Thymus (tissue), 11 donors: ENCODE results near the gene ARHGEF39. TPM values are rescaled to one million over a fixed set of nuclear protein-coding genes. Genes with fewer than 3 reads are reported as not detected.
"Not testable (repeated sequence)": the region's sequence is repeated elsewhere in the genome, so short reads cannot be mapped to it uniquely, and the experiment has no call there.

Experiments
- DNase-seq, 9 donors: peaks; one replicate each; pipeline ENCODE4 v3.0.0-alpha.2; 2013; ENCODE audit warnings: low spot score in 9 of 9, low read depth in 6 of 9, missing footprints in 1 of 9
- H3K27ac ChIP-seq, 2 donors: one replicate each; pipeline ENCODE4 v1.5.1; 2013; ENCODE audit warnings: control low read depth in 1 of 2, low read depth in 1 of 2, low read length in 1 of 2, mild to moderate bottlenecking in 1 of 2, moderate library complexity in 1 of 2
- H3K27me3 ChIP-seq, 2 donors: one replicate each; pipeline ENCODE4 v1.5.1; 2013; ENCODE audit warnings: low read length in 1 of 2; ENCODE audit not compliant: control insufficient read depth in 2 of 2, insufficient read depth in 1 of 2
- H3K36me3 ChIP-seq, 2 donors: one replicate each; pipeline ENCODE4 v1.5.1; 2013; ENCODE audit warnings: low read length in 1 of 2, mild to moderate bottlenecking in 1 of 2, moderate library complexity in 1 of 2; ENCODE audit not compliant: control insufficient read depth in 2 of 2, insufficient read depth in 2 of 2
- H3K4me1 ChIP-seq, 2 donors: one replicate each; pipeline ENCODE4 v1.5.1; 2013; ENCODE audit warnings: low read length in 2 of 2; ENCODE audit not compliant: control insufficient read depth in 2 of 2, insufficient read depth in 2 of 2
- H3K4me3 ChIP-seq, 2 donors: one replicate each; pipeline ENCODE4 v1.5.1; 2013; ENCODE audit warnings: low read length in 2 of 2, control low read depth in 1 of 2, mild to moderate bottlenecking in 1 of 2
- H3K9me3 ChIP-seq, 2 donors: one replicate each; pipeline ENCODE4 v1.5.1; 2013; ENCODE audit warnings: low read length in 1 of 2, mild to moderate bottlenecking in 1 of 2; ENCODE audit not compliant: control insufficient read depth in 2 of 2, insufficient read depth in 1 of 2
- whole genome bisulfite sequencing: extraction: QIAGEN DNeasy Blood & Tissue Kit; methylation state at CpG from one replicate; pipeline ENCODE4 v1.1.7; 2013; 5-methylcytosine and 5-hydroxymethylcytosine counted together
- polyA plus RNA-seq: library from polyadenylated mRNA; stranded (reverse); fragments of 200-250 nt; gene quantifications from one replicate; pipeline ENCODE4 v1.2.3, GENCODE V29; 2013
- total RNA-seq: library from RNA; stranded (reverse); fragments of 120-200 nt; gene quantifications from one replicate; pipeline ENCODE4 v1.2.4, GENCODE V29; 2013
- donor health status: healthy.

ARHGEF39 gene
- total and polyA plus RNA-seq, 2 donors = 1.5 to 3.9 TPM

DNA sequence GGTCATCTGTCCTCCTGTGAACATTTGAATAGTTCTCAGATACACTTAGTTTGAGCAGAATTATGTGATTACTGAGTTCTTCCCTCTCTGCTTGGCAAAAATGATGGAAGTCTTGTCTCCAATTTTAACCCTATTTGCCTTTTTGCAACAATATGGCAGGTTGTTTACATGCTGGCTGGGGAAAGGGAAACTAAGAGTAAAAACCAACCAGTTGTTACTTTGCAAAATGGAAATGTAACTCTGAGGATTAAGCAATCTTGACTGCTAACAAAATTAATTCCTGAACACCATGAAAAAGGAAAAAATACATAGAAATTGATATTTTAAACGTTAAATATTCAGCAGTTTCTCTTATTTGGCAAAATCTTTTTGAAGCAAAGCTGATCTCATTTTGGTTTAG is 25.4 kb downstream of the ARHGEF39 start:
- Histone ChIP-seq H3K36me3 (peaks cover 0 to 8% of the 10 kb centered on the region in 2 donors), H3K4me3 (no peak overlapping the region), H3K27me3 (no peaks in the 10 kb centered on the region), H3K27ac (peak overlapping the region in 1 of 2 donors; percentile 56), H3K4me1 (peaks cover 8 to 10% of the 10 kb centered on the region in 2 donors), H3K9me3 (no peaks in the 10 kb centered on the region)
- WGBS = 100% methylated on average over 1 of the region's 1 CpG
- DNase-seq = no peak

DNA sequence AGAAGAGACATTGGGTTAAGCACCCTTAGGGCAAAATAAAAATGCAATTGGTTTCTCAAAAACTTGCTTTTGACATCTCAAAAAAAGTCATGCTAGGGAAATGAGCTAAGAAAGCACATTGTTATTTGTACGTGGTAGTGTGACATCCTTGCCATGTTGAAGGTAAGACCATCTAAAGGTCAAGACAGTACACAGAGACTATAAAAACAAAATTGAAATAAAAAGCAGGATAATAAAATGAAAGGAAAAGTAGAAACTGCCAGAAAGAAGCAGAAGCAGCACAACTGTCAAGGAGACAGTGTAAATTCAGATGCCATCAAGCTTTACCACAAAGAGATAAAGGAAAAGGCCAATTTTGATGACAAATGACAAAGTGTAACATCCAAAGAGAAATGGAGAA is 25.8 kb downstream of the ARHGEF39 start:
- not testable (repeated sequence) for H3K4me3 ChIP-seq, H3K4me1 ChIP-seq, DNase-seq, H3K36me3 ChIP-seq, H3K9me3 ChIP-seq, H3K27me3 ChIP-seq
- 60% methylated on average over 1 of the region's 1 CpG for WGBS
- H3K27ac ChIP-seq = peak overlapping the region in 1 of 2 donors; percentile 56

DNA sequence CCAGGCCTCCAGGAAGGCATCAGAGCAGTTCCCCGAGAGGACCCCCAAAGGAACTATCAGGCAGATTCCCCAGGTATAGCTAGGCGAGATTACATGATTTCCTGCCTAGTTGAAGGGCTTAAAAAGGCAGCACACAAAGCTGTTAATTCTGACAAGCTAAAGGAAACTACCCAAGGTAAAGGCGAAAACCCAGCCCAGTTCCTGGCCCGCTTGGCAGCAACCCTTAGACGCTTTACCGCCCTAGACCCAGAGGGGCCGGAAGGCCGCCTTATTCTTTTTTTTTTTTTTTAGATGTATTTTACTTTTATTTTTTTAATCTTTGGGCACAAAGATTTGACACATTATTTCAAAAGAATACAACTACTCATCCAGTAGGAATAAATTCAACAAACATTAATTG is 26.2 kb downstream of the ARHGEF39 start:
- not testable (repeated sequence) for H3K4me3 ChIP-seq, H3K36me3 ChIP-seq, H3K4me1 ChIP-seq, H3K9me3 ChIP-seq, H3K27me3 ChIP-seq
- H3K27ac ChIP-seq = peak overlapping the region; percentile 18 to 23
- DNase-seq = peak in 1 of 9 donors; percentile 54
- WGBS = 35% methylated on average over 7 of the region's 8 CpGs

DNA sequence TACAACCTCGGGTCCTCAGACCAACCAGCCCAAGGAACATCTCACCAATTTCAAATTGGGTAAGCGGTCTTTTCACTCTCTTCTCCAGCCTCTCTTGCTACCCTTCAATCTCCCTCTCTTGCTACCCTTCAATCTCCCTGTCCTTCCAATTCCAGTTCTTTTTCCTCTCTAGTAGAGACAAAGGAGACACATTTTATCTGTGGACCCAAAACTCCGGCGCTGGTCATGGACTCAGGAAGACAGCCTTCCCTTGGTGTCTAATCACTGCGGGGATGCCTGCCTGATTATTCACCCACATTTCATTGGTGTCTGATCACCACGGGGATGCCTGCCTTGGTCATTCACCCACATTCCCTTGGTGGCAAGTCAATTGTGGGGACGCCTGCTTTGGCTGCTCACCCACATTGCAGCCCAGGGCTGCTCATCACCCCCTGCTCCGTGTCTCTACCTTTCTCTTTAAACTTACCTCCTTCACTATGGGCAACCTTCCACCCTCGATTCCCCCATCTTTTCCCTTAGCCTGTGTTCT is 27.5 kb downstream of the ARHGEF39 start:
- not testable (repeated sequence) for H3K27me3 ChIP-seq, H3K4me3 ChIP-seq, DNase-seq, H3K27ac ChIP-seq, H3K4me1 ChIP-seq, H3K36me3 ChIP-seq, H3K9me3 ChIP-seq
- WGBS = 99% methylated on average over 9 of the region's 9 CpGs

DNA sequence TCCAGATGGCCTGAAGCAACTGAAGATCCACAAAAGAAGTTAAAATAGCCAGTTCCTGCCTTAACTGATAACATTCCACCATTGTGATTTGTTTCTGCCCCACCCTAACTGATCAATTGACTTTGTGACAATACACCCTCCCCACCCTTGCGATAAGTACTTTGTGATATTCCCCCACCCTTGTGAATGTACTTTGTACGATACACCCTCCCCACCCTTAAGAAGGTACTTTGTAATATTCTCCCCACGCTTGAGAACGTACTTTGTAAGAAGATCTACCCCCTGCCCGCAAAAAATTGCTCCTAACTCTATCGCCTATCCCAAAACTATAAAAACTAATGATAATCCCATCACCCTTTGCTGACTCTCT is 28.1 kb downstream of the ARHGEF39 start:
- not testable (repeated sequence) for H3K27ac ChIP-seq, H3K4me3 ChIP-seq, DNase-seq, H3K36me3 ChIP-seq, H3K9me3 ChIP-seq, H3K27me3 ChIP-seq, H3K4me1 ChIP-seq
- 97% methylated on average over 6 of the region's 6 CpGs for WGBS

DNA sequence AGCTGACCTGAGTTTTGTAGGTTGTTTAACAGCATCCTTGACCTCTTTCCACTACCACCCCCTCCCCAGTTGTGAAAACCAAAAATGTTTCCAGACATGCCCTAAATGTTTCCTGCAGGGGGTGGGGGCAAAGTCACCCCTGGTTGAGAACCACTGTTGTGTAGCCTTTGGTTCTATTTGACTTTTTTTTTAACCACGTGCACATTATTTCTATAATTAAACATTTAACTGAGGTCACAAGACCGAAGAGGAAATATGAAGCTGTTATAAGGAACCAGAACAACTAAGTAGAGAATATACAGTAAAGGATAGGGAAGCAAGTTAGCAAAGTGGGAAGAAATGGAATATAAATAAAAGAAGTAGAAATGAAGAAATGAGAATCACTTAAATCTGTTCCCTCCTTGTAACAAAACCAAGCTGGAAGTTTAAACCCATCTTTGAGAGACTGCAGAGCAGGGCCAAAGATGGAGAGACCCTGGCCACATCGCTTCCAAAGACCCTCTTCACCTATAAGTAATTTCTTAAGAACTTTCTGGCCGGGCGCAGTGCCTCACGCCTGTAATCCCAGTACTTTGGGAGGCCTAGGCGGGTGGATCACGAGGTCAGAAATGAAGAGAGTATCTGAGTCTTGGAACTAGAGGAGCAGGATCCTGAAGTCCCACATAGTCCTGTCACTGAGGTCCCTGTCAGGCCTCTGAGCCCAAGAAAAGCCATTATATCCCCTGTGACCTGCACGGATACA is 28.7 kb downstream of the ARHGEF39 start:
- Histone ChIP-seq H3K4me1 (peaks cover 5 to 7% of the 10 kb centered on the region in 2 donors), H3K4me3 (no peak overlapping the region), H3K27me3 (no peaks in the 10 kb centered on the region), H3K36me3 (no peaks in the 10 kb centered on the region), H3K9me3 (no peaks in the 10 kb centered on the region), H3K27ac (no peak overlapping the region)
- 81% methylated on average over 9 of the region's 9 CpGs for WGBS
- DNase-seq = no peak

DNA sequence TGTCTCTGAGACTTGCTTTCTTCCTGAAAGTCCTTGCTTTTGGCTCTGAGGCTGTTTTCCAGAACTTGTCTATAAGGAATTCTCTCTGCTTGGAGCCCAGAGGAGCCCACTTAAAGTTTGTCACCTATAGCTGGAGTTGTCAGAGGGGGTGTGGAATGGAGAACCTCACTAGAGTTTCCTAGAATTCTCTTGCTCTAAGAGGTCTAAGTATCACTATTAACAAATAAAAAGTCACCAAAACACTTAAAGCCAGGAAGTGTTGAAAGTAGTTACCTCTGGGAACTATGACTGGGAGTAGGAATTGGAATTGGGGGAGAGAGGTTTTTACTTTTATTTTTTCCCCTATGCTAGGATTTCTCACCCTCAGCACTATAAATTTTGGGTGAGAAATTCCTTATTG is 29.3 kb downstream of the ARHGEF39 start:
- DNase-seq = no peak

DNA sequence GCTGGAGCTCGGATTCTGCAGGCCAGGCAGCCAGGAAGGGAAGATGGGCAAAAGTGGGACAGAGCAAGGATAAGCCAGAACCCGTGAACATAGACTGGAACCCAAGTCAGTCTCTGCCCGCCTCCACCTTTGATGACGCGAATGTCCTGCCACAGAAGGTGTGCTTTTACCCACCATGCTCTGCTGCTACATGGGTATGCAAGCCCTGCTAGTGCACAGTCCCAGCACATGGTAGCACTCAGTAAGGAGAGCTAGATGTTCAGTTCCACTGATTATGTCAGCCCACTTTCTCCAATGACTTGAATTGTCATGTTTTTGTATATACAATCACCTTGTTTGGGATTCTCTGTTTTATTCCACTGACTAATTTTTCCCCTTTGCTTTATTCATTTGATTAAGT is 35.4 kb downstream of the ARHGEF39 start:
- no peak for DNase-seq
- Histone ChIP-seq H3K4me1 (no peaks in the 10 kb centered on the region), H3K4me3 (no peak overlapping the region), H3K36me3 (no peaks in the 10 kb centered on the region), H3K27ac (no peak overlapping the region), H3K9me3 (no peaks in the 10 kb centered on the region), H3K27me3 (no peaks in the 10 kb centered on the region)
- WGBS = 95% methylated on average over 5 of the region's 5 CpGs

More for the DNA sequence above, 29.3 kb downstream of the ARHGEF39 start:
- H3K9me3 ChIP-seq = no peaks in the 10 kb centered on the region
- H3K27ac ChIP-seq = no peak overlapping the region
- H3K27me3 ChIP-seq = no peaks in the 10 kb centered on the region
- H3K36me3 ChIP-seq = no peaks in the 10 kb centered on the region
- no peak overlapping the region for H3K4me3 ChIP-seq
- peaks cover 5 to 7% of the 10 kb centered on the region in 2 donors for H3K4me1 ChIP-seq

DNA sequence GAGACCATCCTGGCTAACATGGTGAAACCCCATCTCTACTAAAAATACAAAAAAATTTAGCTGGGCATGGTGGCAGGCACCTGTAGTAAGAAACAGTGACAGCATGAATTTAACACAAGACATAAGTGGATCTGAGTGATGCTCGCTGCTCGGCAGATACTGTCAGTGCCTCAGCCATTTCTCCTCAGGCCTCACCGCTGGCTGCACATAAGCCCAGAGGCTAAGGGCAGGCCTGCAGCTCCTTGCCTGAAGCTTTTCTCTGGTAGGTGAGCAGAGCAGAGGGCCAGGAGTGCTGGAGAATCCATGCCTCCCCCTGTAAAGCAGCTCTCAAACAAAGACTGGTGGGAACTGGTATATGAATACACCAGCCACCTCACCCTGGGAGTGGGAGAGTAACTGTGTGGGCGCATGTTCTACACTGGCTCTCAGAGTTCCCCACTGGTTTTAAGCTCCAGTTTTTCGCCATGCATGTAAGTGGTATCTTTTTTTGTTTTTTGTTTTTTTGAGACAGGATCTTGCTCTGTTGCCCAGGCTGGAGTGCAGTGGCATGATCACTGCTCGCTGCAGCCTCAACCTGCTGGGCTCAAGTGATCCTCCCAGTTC is 36.5 kb downstream of the ARHGEF39 start:
- WGBS = 99% methylated on average over 6 of the region's 6 CpGs
- H3K27me3 ChIP-seq = no peaks in the 10 kb centered on the region
- no peaks in the 10 kb centered on the region for H3K9me3 ChIP-seq
- no peaks in the 10 kb centered on the region for H3K36me3 ChIP-seq
- DNase-seq = no peak
- no peaks in the 10 kb centered on the region for H3K4me1 ChIP-seq
- no peak overlapping the region for H3K27ac ChIP-seq
- H3K4me3 ChIP-seq = no peak overlapping the region
